SK-N-SH (cell line): ENCODE results near the gene HHIPL1.

ENCODE experiments used
- YY1 ChIP-seq: IDR thresholded peaks from 2 replicates; pipeline ENCODE4 v1.4.0; 2012; ENCODE audit warnings: low read depth, mild to moderate bottlenecking
- TF ChIP-seq, protein P1 (sequence below): fragments of 200-600 bp; sonication (generic); IDR thresholded peaks from 2 replicates; pipeline ENCODE4 v1.6.1; 2017; ENCODE audit warnings: antibody characterized with exemption, mild to moderate bottlenecking, moderate library complexity

DNA sequence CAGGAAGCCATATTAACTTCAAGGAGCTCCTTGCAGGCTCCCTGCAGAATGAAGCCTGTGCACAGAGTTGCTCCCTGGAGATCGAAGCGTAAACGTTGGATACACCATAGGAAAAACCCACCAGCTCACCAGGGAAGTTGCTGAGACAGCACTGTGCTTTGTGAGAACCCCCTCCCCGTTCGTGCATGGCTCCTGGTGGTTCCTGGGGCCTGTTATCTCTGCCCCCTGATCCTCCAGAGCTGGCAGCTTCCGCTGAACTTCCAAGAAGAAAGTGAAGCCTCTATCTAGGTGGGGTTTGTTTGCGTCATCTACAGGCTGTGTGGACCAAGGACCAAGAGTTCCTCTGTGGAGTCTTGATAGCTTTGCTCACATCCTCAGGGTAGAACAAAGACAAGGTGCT lies 38.6 kb upstream of the HHIPL1 start:
- TF ChIP-seq YY1: no peak
- TF ChIP-seq, protein P1, sequence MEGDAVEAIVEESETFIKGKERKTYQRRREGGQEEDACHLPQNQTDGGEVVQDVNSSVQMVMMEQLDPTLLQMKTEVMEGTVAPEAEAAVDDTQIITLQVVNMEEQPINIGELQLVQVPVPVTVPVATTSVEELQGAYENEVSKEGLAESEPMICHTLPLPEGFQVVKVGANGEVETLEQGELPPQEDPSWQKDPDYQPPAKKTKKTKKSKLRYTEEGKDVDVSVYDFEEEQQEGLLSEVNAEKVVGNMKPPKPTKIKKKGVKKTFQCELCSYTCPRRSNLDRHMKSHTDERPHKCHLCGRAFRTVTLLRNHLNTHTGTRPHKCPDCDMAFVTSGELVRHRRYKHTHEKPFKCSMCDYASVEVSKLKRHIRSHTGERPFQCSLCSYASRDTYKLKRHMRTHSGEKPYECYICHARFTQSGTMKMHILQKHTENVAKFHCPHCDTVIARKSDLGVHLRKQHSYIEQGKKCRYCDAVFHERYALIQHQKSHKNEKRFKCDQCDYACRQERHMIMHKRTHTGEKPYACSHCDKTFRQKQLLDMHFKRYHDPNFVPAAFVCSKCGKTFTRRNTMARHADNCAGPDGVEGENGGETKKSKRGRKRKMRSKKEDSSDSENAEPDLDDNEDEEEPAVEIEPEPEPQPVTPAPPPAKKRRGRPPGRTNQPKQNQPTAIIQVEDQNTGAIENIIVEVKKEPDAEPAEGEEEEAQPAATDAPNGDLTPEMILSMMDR: no peak
